ENCODE data around the gene DDIT4L.
A peak's percentile ranks its signal among the peaks of the same experiment; 100 is the strongest.
"Not testable (repeated sequence)": the region's sequence is repeated elsewhere in the genome, so short reads cannot be mapped to it uniquely, and the experiment has no call there.

Gene DDIT4L

GRCh38 chr4:100189820-100190642, at the start of gene DDIT4L:
DDIT4L (minus strand) TSS chr4:100190468; CDS start chr4:100189983, 485 bp downstream.
- FAIRE-seq: no peak

- FAIRE-seq: no peak
Measured at GRCh38 chr4:100240008-100240407, 49.7 kb upstream of the DDIT4L start.

GRCh38 chr4:100224721-100225120, 34.5 kb upstream of the DDIT4L start:
- no peak for FAIRE-seq

GRCh38 chr4:100224160-100224559, 33.9 kb upstream of the DDIT4L start:
- FAIRE-seq: no peak

GRCh38 chr4:100208964-100209363, 18.7 kb upstream of the DDIT4L start:
- FAIRE-seq: no peak

GRCh38 chr4:100208459-100208858, 18.2 kb upstream of the DDIT4L start:
- FAIRE-seq: no peak

- no peak for FAIRE-seq
Measured at GRCh38 chr4:100206850-100207249, 16.6 kb upstream of the DDIT4L start.

GRCh38 chr4:100198061-100198460, 7.8 kb upstream of the DDIT4L start:
- no peak for FAIRE-seq

- not testable (repeated sequence) for FAIRE-seq
Measured at GRCh38 chr4:100196388-100197071, 6.3 kb upstream of the DDIT4L start.

- FAIRE-seq: no peak
Measured at GRCh38 chr4:100190643-100191600, 654 bp upstream of the DDIT4L start.

GRCh38 chr4:100188829-100189228, 1.4 kb downstream of the DDIT4L start:
- no peak for FAIRE-seq

- FAIRE-seq: no peak
Measured at GRCh38 chr4:100187781-100188180, 2.5 kb downstream of the DDIT4L start.

- no peak for FAIRE-seq
Measured at GRCh38 chr4:100184787-100185186, 5.5 kb downstream of the DDIT4L start.

- FAIRE-seq: no peak
Measured at GRCh38 chr4:100177855-100178254, 12.4 kb downstream of the DDIT4L start.

- no peak for FAIRE-seq
Measured at GRCh38 chr4:100177126-100177525, 13.1 kb downstream of the DDIT4L start.

GRCh38 chr4:100175858-100176257, 14.4 kb downstream of the DDIT4L start:
- FAIRE-seq: no peak

GRCh38 chr4:100174985-100175383, 15.3 kb downstream of the DDIT4L start:
- FAIRE-seq: no peak

- FAIRE-seq: no peak
Measured at GRCh38 chr4:100170986-100171385, 19.3 kb downstream of the DDIT4L start.

GRCh38 chr4:100169491-100170485, 20.5 kb downstream of the DDIT4L start:
- peak; percentile 96 for FAIRE-seq

GRCh38 chr4:100168521-100168920, 21.7 kb downstream of the DDIT4L start:
- peak; percentile 80 for FAIRE-seq

GRCh38 chr4:100166297-100167039, 23.8 kb downstream of the DDIT4L start:
- no peak for FAIRE-seq

All from endometrium (tissue), 2 donors.